Astrocyte of the cerebellum (primary cell): ENCODE data around the gene UBE2I.

ENCODE experiments used
- DNase-seq: peaks from one replicate; pipeline ENCODE4 v3.0.0-alpha.2; 2011; ENCODE audit warnings: low read depth
- H3K4me3 ChIP-seq: 2 replicates; pipeline ENCODE4 v1.5.1; 2011; ENCODE audit warnings: mild to moderate bottlenecking, low read depth, low read length, moderate library complexity
- in situ Hi-C: cut with HindIII; loops from 2 replicates; pipeline ENCODE4 v1.10.0; 2017; ENCODE audit warnings: low sequenced_read_pairs
- TF ChIP-seq, protein P1 (sequence below): IDR thresholded peaks from 2 replicates; pipeline ENCODE4 v1.5.1; 2012; ENCODE audit warnings: low read length, low read depth, moderate library complexity, mild to moderate bottlenecking; ENCODE audit errors: missing control alignments

Gene UBE2I

DNA sequence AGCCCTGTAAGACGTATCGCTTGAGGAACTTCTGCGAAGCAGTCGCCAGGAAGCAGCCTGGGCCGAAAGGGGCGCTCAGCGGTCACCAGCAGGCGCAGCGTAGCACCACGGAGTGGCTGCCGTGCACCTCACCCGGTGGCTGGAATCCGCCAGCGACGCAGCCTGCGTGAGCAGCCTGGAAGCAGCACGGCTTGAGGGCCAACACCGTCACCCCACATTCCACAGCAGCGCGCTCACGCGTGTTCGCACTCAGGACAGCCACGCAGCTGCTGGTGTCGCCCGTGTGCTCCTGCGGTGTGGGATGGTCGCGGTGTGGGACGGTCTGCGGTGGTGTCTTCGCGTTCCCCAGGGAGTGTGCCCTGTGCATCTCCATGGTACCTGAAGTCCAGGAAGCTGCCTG is 9.6 kb downstream of the UBE2I start:
- in situ Hi-C loops: no loop called here

DNA sequence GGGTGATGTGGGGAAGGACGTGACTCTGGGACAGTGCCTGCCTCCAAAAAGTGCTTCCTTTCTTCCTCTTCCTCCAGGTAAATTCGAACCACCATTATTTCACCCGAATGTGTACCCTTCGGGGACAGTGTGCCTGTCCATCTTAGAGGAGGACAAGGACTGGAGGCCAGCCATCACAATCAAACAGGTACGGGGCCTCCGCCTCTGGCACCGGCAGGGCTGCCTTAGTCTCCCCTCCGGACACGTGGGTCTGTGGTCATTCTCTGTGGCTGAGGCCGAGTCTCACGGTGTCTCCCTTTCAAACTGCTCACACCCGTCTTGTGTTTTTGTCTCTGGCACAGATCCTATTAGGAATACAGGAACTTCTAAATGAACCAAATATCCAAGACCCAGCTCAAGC is 10.7 kb downstream of the UBE2I start:
- in situ Hi-C loops: no loop called here
- DNase-seq: no peak

More for the DNA sequence above, 9.6 kb downstream of the UBE2I start:
- TF ChIP-seq, protein P1, sequence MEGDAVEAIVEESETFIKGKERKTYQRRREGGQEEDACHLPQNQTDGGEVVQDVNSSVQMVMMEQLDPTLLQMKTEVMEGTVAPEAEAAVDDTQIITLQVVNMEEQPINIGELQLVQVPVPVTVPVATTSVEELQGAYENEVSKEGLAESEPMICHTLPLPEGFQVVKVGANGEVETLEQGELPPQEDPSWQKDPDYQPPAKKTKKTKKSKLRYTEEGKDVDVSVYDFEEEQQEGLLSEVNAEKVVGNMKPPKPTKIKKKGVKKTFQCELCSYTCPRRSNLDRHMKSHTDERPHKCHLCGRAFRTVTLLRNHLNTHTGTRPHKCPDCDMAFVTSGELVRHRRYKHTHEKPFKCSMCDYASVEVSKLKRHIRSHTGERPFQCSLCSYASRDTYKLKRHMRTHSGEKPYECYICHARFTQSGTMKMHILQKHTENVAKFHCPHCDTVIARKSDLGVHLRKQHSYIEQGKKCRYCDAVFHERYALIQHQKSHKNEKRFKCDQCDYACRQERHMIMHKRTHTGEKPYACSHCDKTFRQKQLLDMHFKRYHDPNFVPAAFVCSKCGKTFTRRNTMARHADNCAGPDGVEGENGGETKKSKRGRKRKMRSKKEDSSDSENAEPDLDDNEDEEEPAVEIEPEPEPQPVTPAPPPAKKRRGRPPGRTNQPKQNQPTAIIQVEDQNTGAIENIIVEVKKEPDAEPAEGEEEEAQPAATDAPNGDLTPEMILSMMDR: no peak
- no peak overlapping the region for H3K4me3 ChIP-seq
- DNase-seq: no peak

DNA sequence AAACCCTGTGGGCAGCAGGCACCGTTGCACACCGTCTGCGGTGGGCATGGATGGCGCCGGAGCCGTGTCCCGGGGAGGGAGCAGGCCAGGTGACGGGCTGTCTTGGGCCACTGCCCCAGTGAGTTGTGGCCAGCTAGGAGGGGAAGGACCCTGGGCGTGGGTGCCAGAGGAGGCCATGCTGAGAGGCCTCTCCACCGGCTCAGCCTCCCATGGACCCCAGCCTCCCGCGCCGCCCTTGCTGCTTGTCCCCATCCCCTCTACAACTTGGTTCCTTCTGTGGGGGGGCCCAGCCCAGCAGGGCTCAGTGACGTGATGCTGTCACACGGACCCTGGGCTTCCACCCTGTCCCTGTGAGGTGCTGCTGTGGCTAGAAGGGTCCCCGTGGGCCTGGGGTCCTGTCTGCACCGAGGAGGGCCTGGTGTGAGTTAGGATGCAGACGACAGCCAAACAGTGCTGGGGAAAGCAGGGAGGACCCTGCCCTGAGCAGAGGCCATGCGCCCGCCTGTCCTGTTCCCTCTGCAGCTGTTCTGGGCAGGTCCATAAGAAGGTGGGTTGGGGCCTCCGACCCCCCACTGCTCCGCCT is 11.3 kb downstream of the UBE2I start:
- no peak overlapping the region for H3K4me3 ChIP-seq
- in situ Hi-C loops: no loop called here
- TF ChIP-seq, protein P1: no peak
- no peak for DNase-seq

More for the DNA sequence above, 10.7 kb downstream of the UBE2I start:
- TF ChIP-seq, protein P1: no peak
- no peak overlapping the region for H3K4me3 ChIP-seq

DNA sequence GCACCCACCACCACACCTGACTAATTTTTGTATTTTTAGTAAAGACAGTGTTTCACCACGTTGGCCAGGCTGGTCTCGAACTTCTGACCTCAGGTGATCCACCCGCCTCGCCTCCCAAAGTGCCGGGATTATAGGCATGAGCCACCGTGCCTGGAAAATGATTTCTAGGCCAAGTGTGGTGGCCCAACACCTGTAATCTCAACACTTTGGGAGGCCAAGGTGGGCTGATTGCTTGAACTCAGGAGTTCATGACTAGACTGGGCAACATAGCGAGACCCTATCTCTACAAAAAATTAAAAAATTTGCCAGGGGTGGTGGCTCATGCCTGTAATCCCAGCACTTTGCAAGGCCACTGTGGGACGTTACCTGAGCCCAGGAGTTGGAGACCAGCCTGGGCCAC is 13.0 kb downstream of the UBE2I start:
- in situ Hi-C loops: no loop called here
- no peak overlapping the region for H3K4me3 ChIP-seq
- TF ChIP-seq, protein P1: no peak
- DNase-seq: no peak

DNA sequence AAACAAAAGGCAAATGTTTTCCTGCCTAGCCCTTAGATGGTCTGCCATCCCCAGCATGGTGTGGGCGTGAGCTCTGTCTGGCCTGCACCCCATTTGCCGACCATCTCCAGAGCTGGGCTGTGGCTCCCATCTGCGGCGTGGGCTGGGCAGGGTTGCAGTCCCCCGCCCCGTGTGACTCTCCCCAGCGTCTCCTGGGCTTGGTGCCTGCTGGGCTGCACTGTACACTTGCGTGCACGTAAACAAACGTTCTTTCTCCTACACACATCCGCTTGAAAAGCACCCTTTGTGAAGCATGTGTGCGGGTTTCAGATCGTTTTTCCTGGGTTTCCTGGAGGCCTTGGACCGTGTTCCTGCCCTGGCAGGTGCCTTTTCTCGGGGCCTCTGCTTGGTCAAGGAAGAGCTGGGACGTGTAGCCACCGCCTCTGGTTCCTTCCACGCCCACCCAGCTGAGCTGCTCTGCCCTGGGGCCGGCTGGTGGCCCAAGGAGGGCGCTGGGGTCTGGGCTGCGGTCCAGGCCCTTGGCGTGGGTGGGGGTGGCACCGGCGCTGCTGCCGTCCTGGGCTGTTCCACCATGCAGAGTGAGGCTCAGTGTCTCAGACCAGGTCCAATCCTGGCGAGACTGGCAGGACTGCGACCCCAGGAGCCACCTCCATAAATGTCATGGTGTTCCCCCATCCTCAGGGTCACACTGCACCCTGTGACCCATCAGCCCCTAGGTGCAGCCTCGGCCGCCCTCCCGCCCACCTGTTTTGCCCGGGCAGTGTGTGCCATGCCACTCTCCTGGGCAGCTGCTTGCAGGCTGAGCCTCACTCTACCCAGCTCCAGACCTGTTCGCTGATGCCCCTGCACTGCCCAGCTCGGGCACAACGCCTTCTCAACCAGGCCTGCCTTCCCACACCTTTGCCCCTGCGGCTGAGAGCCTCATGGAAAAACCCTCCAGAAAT is 14.1 kb downstream of the UBE2I start:
- no peak for DNase-seq
- in situ Hi-C loops: no loop called here
- TF ChIP-seq, protein P1: no peak

DNA sequence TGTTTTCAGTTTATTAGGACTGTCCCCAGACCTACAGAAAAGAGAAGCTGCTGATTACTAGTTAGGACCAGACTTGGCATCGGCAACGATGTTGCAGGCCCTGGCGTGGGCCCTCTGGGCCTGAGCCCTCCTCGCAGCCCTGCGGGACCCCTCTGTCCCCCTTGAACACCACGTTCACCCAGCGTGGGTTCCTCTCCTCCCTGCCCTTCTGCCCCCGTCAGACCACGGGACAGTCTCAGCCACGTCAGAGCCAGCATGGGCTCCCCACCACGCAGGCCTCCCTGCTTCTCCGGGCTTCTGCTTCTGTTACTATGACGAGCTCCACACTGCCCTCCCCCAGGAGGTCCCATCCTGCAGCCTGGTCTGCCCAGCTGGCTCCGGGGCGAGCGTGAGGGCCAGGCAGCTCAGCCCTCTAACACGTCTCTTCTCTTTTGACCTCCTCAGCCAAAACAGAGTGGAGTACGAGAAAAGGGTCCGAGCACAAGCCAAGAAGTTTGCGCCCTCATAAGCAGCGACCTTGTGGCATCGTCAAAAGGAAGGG is 14.9 kb downstream of the UBE2I start:
- DNase-seq: no peak
- TF ChIP-seq, protein P1: no peak
- no peak overlapping the region for H3K4me3 ChIP-seq
- in situ Hi-C loops: no loop called here

More for the DNA sequence above, 14.1 kb downstream of the UBE2I start:
- H3K4me3 ChIP-seq: no peak overlapping the region
